Cardiac fibroblast (primary cell): Measurements from ENCODE around the gene HOXB7.

Experiments used
- DNase-seq, 2 donors: peaks; one replicate each; pipeline versions ENCODE4 v3.0.0 to v3.0.0-alpha.2; 2010; ENCODE audit warnings: low read depth in 2 of 2
- H3K4me3 ChIP-seq, 2 donors: replicated peaks in 1 of 2; 1 replicate in 1 of 2; 2 replicates in 1 of 2; pipeline ENCODE4 v1.5.1; 2011; ENCODE audit warnings: low read depth in 2 of 2, low read length in 2 of 2, mild to moderate bottlenecking in 2 of 2, moderate library complexity in 1 of 2
- CTCF ChIP-seq: IDR thresholded peaks from one replicate; pipeline ENCODE4 v1.5.1; 2011; ENCODE audit warnings: low read depth, mild to moderate bottlenecking, low read length, inconsistent platforms

Gene HOXB7

DNA sequence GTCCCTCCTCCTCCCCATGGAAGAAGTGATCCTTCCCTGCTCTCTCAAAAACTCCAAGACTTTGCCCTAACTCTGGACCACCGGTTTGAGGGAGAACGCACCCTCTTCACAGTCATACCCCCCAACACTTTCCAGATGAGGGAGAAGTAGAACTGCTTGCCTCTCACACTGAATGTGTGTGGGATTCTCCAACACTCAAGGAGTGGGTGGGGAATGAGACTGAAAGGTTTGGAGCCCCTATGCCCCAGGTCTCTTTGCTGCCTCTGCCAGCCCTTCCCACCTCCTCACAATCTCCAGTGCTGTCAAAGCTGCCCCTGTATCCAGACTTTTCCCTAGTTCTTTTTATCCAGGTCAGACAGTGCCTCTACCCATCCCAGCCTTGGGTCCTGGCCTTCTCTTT, 44.1 kb downstream of the HOXB7 start:
- no peak for DNase-seq
- no peak overlapping the region for H3K4me3 ChIP-seq
- TF ChIP-seq CTCF: no peak

DNA sequence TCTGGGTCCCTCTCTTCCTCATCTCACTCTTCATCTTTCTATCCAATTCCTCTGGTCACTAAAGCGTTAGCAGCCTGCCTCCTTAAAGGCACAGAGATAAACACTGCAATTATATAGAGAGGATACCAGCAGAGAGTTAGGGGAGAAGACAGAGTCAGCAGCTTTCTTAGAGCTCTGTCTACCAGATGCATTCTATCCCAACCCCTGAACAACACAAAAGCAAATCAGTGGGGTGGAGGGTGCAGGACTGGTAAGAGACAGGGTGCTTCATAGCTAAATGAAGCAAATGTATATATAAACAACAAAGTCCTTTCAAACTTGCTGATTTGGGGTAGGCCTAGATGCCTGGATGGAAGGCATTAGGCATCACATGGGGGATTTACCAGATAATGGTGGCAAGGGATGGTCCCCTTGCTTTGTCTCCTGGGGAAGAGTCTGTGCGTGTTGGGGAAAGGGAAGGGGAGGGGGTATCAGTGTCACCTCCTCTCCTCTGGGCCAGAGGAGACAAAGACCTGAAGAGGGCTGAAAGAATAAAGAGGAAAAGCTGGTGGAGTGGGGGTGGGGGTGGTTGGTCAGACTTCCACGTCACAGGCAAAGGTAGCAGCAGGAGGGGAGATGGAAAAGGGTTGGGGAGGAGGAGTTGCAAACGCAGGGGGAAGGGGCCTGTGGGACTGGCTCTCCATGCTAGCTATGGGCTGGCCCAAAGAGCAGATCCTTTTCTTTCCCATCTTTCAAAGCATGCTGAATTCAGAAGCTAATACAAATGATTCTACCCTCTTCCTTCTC, 44.7 kb downstream of the HOXB7 start:
- H3K4me3 ChIP-seq: no peak overlapping the region
- no peak for TF ChIP-seq CTCF
- no peak for DNase-seq

DNA sequence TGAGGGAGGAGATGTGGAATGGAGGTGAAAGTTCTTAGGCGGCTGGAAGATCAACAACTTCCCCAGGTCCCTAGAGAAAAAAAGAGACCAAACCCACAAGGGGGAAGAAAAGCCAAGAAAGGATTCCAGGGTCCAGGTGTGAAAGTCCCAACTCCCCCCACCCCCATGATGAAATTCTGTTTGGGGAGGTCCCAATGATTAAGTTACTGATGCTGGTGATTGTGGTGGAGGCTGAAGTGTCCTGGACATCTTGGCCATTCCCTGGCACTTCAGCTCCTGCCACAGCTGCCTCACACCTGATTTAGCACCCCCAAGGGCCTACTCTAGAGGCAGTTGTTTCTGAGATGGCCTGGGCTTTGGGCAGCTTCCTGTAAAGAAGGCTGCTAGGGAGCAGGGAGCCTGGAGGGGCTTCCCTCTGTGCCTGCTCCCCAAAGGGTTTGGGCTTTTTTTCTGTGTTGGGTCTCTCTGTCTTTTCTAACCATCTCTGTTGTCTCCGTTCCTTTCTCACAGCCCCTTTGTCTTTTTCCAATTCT, 45.7 kb downstream of the HOXB7 start:
- no peak for DNase-seq
- no peak for TF ChIP-seq CTCF
- H3K4me3 ChIP-seq: peak overlapping the region in 1 of 2 donors; percentile 56

- TF ChIP-seq CTCF: no peak
- no peak for DNase-seq
- peak overlapping the region; percentile 33 to 56 for H3K4me3 ChIP-seq
Measured at GRCh38 chr17:48564188-48565021, 46.4 kb downstream of the HOXB7 start.

DNA sequence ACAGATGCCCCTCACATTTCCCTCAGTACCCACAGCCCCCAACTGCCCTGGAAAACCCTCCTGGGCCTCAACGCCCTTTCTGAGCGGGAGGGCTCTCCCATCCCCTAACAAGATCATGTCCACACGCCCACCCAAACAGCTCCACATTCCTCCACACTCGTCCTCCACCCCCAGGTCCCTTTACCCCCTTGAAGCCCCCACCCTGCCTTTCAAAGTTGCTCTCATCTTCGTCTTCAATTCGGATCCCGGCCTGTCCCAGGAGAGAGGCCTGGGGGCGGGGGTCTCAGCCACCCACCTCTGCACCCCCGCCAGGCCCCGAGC, 47.0 kb downstream of the HOXB7 start:
- peak overlapping the region; percentile 11 to 56 for H3K4me3 ChIP-seq
- DNase-seq: no peak
- no peak for TF ChIP-seq CTCF

- no peak for DNase-seq
- no peak for TF ChIP-seq CTCF
- H3K4me3 ChIP-seq: peak overlapping the region; percentile 11 to 56
Measured at GRCh38 chr17:48563385-48563838, 47.4 kb downstream of the HOXB7 start.
